Activated naive CD4-positive, alpha-beta T cell treated with anti-CD3 and anti-CD28 coated beads, Interleukin-2, amount 50 U/mL, for 72 hours (primary cell): ENCODE measurements around the gene FAM83F. TPM values are rescaled to one million over a fixed set of nuclear protein-coding genes. Genes with fewer than 3 reads are reported as not detected.
"Not testable (repeated sequence)": the region's sequence is repeated elsewhere in the genome, so short reads cannot be mapped to it uniquely, and the experiment has no call there.

Experiments
- ATAC-seq, 2 donors: fragments of 150-1000 bp; cut with Tn5 transposase; 2 replicates each; pipeline ENCODE4 v1.10.0; 2021; ENCODE audit warnings: mild to moderate bottlenecking in 2 of 2, moderate library complexity in 2 of 2
- DNase-seq, 2 donors: peaks; one replicate each; pipeline ENCODE4 v3.0.0; 2021 to 2022; ENCODE audit warnings: low spot score in 2 of 2
- H3K27ac Mint-ChIP-seq, 2 donors: one replicate each; pipeline ENCODE4 v1.8.0; 2022; ENCODE audit warnings: mild to moderate bottlenecking in 2 of 2, mixed read lengths in 2 of 2
- H3K36me3 Mint-ChIP-seq, 2 donors: one replicate each; pipeline ENCODE4 v1.8.0; 2022; ENCODE audit warnings: mixed read lengths in 2 of 2
- H3K9me3 Mint-ChIP-seq, 2 donors: one replicate each; pipeline ENCODE4 v1.8.0; 2022; ENCODE audit warnings: mixed read lengths in 2 of 2
- total RNA-seq, 2 donors: library from RNA; stranded (reverse); gene quantifications; one replicate each; pipeline ENCODE4 v1.2.3, GENCODE V29; 2022

FAM83F gene
- total RNA-seq, 2 donors from 2014 or later: 1.1 TPM

DNA sequence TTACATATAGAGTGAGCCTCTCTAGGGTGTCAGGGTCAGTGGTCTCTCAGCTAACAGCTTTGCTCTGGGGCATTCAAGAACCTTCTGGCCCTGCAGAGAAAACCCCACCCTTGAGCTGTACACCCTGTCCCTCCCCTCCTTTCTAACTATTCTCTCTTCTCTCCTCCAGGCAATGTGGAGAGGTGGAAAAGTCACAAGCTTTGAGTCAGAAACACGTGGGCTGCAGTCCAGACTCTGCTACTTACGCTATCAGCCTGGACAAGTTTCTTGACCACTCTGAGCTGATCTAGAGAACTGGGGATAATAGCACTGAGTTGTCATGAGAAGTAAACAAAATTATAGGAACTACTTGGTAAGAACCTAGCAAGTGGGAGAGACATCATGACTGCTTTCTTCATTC is 10.7 kb upstream of the FAM83F start:
- no peak for DNase-seq
- no peak for ATAC-seq
- Mint-ChIP-seq H3K27ac (no peak overlapping the region), H3K36me3 (no peaks in the 10 kb centered on the region), H3K9me3 (peaks cover 0 to 6% of the 10 kb centered on the region in 2 donors)

DNA sequence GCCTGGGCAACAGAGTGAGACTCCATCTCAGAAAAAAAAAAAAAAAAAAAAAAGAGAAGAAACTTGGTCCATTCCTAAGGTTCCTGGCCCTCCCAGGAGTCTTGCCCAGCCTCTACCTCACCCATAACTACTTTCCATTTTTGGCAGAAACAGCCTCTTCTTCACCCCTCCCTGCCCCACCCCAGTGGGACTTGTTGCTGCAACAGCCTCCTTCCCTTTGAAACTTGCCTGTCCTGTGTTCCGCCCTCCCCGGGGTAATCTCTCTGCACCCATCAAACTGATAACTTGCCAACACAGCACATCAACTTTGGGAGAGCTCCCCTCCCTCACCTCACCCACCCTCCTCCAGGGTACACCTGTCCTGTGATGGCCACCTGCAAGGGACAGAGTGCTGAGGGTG is 10.0 kb upstream of the FAM83F start:
- DNase-seq: no peak
- no peaks in the 10 kb centered on the region for H3K9me3 Mint-ChIP-seq
- H3K36me3 Mint-ChIP-seq: no peaks in the 10 kb centered on the region
- H3K27ac Mint-ChIP-seq: no peak overlapping the region
- ATAC-seq: no peak

DNA sequence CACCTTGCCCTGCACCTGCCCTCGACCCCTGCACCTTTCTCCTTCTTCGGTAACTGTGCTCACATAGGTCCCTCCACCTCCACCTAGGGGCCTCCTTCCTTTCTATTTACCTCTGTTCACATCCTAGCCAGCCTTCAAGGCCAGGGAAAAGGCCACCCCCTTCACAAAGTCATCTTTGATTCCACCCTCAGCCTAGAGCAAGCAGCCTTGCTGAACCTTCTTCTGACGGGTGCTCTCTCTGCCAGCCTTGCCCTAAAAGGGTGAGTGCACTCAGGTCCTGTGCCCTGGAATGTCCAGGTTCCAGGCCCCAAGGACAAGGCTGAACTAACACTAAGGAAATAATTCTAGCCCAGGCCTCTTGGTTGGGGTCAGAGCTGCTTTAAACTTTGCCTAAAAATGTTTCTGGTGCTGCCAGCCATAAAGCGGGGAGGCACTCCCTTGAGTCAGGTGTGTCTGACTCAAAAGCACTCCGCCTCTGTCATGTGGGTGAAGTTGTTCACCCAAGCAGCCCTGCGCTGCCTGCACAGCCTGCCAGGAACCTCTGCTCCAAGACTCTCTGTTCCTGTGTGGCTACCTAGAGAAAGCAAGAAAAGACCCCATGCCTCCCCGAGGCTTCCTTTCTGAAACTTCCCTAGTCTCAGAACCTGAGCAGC is 9.2 kb upstream of the FAM83F start:
- Mint-ChIP-seq H3K27ac (peak overlapping the region; percentile 17 to 44), H3K36me3 (no peaks in the 10 kb centered on the region), H3K9me3 (no peaks in the 10 kb centered on the region)
- peak; percentile 80 to 93 for ATAC-seq
- DNase-seq: peak in 1 of 2 donors; percentile 20

GRCh38 chr22:39988386-39989114 is 6.2 kb upstream of the FAM83F start:
- peak overlapping the region in 1 of 2 donors; percentile 54 for H3K27ac Mint-ChIP-seq
- no peak for DNase-seq
- no peaks in the 10 kb centered on the region for H3K36me3 Mint-ChIP-seq
- H3K9me3 Mint-ChIP-seq: no peaks in the 10 kb centered on the region
- no peak for ATAC-seq

DNA sequence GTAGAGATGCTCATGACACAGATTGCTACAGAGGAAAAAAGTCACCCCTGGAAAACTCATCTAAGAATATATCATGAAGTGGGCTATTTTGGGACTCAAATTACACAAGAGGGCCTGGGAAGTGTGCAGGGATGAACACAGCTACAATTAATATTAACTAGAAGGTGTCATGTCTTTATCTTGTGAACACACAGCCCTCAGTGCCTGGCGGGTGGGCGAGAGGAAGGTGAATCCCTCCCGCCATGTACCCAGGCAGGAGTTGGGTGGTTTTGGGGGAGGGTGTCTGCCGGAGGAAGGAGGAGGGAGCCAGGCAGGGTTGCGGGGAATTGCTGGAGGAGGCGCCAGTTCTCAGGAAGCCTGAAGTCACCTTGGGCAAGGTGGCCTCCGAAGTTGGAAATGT is 5.1 kb upstream of the FAM83F start:
- Mint-ChIP-seq H3K27ac (peak overlapping the region in 1 of 2 donors; percentile 39), H3K36me3 (no peaks in the 10 kb centered on the region), H3K9me3 (no peaks in the 10 kb centered on the region)
- ATAC-seq (no peak), DNase-seq (no peak)

GRCh38 chr22:39990686-39991085 is 4.1 kb upstream of the FAM83F start:
- Mint-ChIP-seq H3K27ac (no peak overlapping the region), H3K9me3 (no peaks in the 10 kb centered on the region), H3K36me3 (no peaks in the 10 kb centered on the region)
- ATAC-seq (no peak), DNase-seq (no peak)

DNA sequence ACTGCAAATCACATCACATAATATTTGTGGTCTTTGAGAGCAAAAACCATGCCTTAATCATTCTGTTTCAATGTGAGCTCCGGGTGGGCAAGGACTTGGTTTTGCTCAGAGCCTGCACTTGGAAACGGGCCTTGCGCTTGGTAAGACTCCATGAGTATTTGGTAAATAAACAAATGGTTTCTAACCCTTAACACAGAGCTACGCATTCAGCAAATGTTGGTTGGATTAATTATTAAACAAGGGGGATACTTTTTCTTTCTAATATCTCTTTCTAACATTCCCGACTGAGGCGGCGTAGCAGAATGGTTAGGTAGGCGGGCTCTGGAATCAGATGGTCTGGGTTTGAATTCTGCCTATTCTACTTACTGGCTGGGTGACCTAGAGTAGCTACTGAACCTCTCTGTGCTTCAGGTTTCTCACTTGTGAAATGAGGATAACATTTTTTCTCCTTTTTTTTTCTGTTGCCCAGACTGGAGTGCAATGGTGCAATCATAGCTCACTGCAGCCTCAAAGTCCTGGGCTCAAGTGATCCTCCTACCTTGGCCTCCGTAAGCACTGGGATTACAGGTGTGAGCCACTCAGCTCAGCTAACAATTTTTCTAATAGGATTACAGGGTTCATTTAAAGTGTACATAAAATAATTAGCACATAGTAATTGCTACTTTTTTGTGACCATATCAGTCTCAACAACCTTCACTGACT is 3.4 kb upstream of the FAM83F start:
- ATAC-seq (no peak), DNase-seq (no peak)
- no peaks in the 10 kb centered on the region for H3K36me3 Mint-ChIP-seq
- H3K27ac Mint-ChIP-seq: no peak overlapping the region
- H3K9me3 Mint-ChIP-seq: no peaks in the 10 kb centered on the region

DNA sequence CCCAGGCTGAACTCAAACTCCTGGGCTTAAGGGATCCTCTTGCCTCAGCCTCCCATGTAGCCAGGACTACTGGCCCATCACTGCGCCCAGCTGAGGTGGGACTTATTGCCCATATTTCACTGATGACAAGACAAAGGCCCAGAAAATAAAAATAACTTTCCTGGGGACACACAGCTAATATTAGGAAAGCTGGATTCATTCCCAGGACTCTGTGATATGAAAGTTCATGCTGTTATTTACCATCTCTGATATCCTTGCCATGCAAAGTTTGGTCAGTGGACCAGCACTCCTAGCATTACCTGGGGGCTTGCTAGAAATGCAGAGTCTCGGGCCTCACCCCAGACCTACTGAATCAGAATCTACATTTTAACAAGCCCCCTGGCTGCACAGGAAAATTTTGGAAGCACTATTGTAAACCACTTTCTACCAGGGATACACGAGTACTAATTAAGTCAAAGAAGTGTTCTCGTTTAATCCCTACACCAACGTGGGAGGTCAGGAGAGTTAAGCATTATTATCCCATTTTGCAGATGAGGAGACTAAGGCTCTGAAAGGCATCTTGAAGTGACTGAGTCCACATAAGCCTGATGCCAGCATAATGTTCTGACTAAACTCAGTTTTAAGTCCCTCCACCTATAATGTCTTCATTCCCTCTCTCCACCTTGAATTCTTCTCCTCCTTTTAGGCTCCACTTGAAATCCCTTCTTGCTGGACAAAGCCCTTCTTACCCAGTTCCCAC is 2.5 kb upstream of the FAM83F start:
- ATAC-seq: no peak
- Mint-ChIP-seq H3K9me3 (no peaks in the 10 kb centered on the region), H3K27ac (no peak overlapping the region), H3K36me3 (no peaks in the 10 kb centered on the region)
- no peak for DNase-seq

DNA sequence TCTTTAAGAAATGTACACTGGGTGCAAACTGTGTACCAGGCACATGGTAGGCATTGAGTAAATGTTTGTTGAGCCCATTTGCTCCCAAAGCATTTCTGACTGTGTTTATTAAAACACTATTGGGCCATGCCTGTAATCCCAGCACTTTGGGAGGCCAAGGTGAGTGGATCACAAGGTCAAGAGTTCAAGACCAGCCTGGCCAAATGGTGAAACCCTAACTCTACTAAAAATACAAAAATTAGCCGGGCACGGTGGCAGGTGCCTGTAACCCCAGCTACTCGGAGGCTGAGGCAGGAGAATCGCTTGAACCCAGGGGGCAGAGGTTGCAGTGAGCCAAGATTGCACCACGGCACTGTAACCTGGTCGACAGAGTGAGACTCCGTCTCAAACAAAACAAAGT is 1.9 kb upstream of the FAM83F start:
- H3K9me3 Mint-ChIP-seq, ATAC-seq, H3K36me3 Mint-ChIP-seq, DNase-seq, H3K27ac Mint-ChIP-seq: not testable (repeated sequence)

GRCh38 chr22:39994041-39994565 is 651 bp upstream of the FAM83F start:
- peak; percentile 72 to 81 for ATAC-seq
- Mint-ChIP-seq H3K9me3 (no peaks in the 10 kb centered on the region), H3K36me3 (no peaks in the 10 kb centered on the region), H3K27ac (peak overlapping the region; percentile 3 to 19)
- peak in 1 of 2 donors; percentile 18 for DNase-seq

DNA sequence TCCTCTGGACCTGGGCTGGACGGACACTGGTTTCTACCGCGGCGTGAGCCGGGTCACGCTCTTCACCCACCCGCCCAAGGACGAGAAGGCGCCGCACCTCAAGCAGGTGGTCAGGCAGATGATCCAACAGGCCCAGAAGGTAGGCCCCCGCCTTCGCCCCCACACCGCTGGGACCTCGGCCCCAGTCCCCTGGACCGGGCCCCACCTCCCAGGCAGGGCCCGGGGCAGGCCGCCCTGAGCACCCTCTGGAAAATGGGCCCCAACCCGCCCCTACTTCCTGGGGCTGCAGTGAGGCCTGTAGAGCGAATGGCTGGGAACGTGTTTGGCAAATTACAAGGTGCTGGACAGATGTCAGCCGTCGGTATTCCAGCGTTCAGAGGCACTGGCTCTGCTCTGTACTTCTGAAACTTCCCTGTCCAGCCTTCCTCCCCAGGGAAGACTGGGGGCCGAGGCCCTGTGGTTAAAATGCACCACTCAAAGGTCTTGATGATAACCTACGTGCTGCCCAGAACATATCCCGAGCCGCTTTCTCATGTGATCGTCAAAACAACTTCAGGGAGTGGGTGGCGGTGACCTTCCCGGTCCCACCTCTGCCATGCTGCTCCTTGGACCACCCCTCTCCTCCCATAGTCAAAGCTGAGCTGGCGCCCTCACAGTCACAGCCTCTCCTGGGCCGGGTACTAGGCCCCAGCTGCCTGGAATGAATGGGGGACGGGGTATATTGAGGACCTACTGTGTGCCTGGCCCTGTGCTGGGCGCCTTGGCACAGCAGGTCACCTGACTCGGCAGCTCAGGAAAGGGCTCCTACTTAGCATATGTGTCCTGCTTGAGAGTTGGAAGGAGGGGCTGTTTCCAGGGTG is 869 bp downstream of the FAM83F start:
- ATAC-seq (no peak), DNase-seq (no peak)
- no peaks in the 10 kb centered on the region for H3K36me3 Mint-ChIP-seq
- no peaks in the 10 kb centered on the region for H3K9me3 Mint-ChIP-seq
- no peak overlapping the region for H3K27ac Mint-ChIP-seq

DNA sequence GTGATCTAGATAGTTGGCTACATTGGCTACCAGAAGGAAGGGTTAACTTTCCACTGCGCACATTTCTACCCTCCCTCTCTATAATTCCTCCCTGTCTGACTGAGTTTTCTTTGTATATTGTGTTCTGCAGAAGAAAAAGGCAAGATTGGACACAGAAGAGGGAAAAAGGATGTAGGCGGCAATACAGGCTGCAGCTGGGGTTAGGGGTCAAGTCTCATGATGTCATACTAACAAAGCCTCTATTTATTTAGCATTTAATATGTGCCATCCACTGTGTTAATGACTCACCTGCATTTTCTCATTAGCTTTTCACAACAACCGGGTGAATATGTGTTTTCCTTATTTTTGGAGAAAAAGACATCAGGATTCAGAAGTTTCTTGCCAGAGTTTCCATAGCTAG is 2.0 kb downstream of the FAM83F start:
- ATAC-seq (no peak), DNase-seq (no peak)
- Mint-ChIP-seq H3K9me3 (no peaks in the 10 kb centered on the region), H3K27ac (no peak overlapping the region), H3K36me3 (no peaks in the 10 kb centered on the region)

DNA sequence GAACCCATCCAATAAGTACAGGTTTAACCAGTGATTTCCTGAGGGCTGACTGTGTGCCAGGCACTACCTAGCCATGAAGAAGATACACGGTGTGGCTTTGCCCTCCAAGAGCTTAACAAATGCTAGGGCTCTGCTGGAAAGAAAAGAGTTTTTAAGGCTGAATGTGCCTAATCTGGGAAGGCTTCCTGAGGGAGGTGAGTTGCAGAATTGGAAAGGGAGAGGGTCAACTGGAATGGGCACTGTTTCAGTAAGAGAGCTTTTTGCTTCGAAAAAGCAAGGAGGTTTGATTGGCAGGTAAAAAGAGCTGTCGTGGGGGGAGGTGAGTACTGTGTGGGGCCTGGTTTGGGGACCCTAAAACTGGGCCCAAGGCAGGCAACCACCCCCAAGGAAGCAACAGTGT is 2.7 kb downstream of the FAM83F start:
- Mint-ChIP-seq H3K9me3 (no peaks in the 10 kb centered on the region), H3K27ac (no peak overlapping the region), H3K36me3 (no peaks in the 10 kb centered on the region)
- DNase-seq: no peak
- ATAC-seq: no peak

- DNase-seq: no peak
- no peak overlapping the region for H3K27ac Mint-ChIP-seq
- ATAC-seq: no peak
- no peaks in the 10 kb centered on the region for H3K9me3 Mint-ChIP-seq
- H3K36me3 Mint-ChIP-seq: no peaks in the 10 kb centered on the region
Observed at GRCh38 chr22:39997939-39998726, 3.4 kb downstream of the FAM83F start.

- no peaks in the 10 kb centered on the region for H3K36me3 Mint-ChIP-seq
- H3K27ac Mint-ChIP-seq: no peak overlapping the region
- H3K9me3 Mint-ChIP-seq: no peaks in the 10 kb centered on the region
- no peak for ATAC-seq
- no peak for DNase-seq
Observed at GRCh38 chr22:39999144-39999757, 4.5 kb downstream of the FAM83F start.
